Prostate gland (tissue), 1 donor: ENCODE measurements around the gene FBXL17.

Source experiments
- POLR2A ChIP-seq: fragments of 450-650 bp; IDR thresholded peaks from one replicate; pipeline ENCODE4 v1.6.1; 2016; ENCODE audit warnings: antibody characterized with exemption, mild to moderate bottlenecking
- POLR2AphosphoS5 ChIP-seq: sonication (generic); formaldehyde crosslinking; IDR thresholded peaks from one replicate; pipeline ENCODE4 v1.6.1; 2017; ENCODE audit warnings: antibody characterized with exemption

- TF ChIP-seq POLR2A (no peak), POLR2AphosphoS5 (no peak)
Measured at GRCh38 chr5:107871023-107871422, 510.9 kb downstream of the FBXL17 start.
